Neural progenitor cell (in vitro differentiated cells): ENCODE measurements around the gene CLEC4G.

Experiments
- EZH2phosphoT487 ChIP-seq: fragments of 200-600 bp; sonication (generic); IDR thresholded peaks from 2 replicates; pipeline ENCODE4 v1.6.1; 2017; ENCODE audit warnings: antibody characterized with exemption
- TF ChIP-seq, protein P1 (sequence below): fragments of 200-600 bp; sonication (generic); IDR thresholded peaks from 2 replicates; pipeline ENCODE4 v1.5.1; 2017; ENCODE audit warnings: antibody characterized with exemption, mild to moderate bottlenecking

DNA sequence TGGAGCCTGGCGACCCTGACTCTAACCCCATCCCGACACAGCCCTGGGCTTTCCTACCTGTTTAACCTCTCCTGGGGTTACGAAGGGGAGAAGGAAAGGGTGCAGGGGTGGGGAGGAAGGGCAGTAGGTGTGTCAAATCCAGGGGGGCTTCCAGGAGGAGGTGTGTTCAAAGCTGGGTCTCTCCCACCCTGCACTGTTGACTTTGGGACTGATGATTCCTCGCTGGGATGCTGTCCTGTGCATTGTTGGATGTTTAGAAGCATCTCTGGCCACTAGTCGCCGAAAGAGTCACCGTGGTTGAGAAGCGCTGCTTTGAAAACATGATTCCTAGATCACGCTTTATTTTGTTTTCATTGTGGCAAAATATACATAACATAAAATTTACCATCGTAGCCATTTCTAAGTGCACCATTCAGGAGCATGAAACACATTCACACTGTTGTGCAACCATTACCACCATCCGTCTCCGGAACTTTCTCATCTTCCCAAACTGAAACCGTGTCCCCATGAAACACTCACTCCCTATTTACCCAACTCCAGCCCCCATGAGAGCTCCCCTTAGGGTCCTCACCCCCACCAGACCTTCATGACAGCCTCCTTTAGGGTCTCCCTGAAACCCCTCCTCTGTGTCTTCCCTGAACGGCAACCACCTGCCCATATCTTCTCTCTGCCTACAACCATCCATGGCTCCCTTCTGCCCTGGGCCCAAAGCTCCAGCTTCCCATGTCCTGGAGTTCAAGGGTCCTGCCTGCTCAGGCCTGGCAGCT is 25.5 kb downstream of the CLEC4G start:
- no peak for TF ChIP-seq EZH2phosphoT487
- TF ChIP-seq, protein P1, sequence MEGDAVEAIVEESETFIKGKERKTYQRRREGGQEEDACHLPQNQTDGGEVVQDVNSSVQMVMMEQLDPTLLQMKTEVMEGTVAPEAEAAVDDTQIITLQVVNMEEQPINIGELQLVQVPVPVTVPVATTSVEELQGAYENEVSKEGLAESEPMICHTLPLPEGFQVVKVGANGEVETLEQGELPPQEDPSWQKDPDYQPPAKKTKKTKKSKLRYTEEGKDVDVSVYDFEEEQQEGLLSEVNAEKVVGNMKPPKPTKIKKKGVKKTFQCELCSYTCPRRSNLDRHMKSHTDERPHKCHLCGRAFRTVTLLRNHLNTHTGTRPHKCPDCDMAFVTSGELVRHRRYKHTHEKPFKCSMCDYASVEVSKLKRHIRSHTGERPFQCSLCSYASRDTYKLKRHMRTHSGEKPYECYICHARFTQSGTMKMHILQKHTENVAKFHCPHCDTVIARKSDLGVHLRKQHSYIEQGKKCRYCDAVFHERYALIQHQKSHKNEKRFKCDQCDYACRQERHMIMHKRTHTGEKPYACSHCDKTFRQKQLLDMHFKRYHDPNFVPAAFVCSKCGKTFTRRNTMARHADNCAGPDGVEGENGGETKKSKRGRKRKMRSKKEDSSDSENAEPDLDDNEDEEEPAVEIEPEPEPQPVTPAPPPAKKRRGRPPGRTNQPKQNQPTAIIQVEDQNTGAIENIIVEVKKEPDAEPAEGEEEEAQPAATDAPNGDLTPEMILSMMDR, result no peak
